HepG2 (cell line): Measurements from ENCODE around the gene IFT22. TPM values are rescaled to one million over a fixed set of nuclear protein-coding genes. Genes with fewer than 3 reads are reported as not detected.

Experiments
- ATAC-seq: fragments of 200-7000 bp; cut with Tn5 transposase; 3 replicates; pipeline ENCODE4 v1.9.1; 2020; ENCODE audit warnings: mild to moderate bottlenecking, moderate library complexity
- BruUV-seq: library from RNA; stranded (reverse); fragments of 400-500 nt; replicated peaks from 2 replicates; lab custom pipeline; 2021; lab: Mats Ljungman, UMichigan
- CTCF ChIA-PET: fragments of 300-600 bp; formaldehyde crosslinking; extraction: SDS; loops from one replicate; lab custom pipeline; 2021; ENCODE audit warnings: low total read pairs, inconsistent platforms, low intra/inter-chr PET ratio; lab: Yijun Ruan, JAX
- POLR2A ChIA-PET: fragments of 350-600 bp; sonication (Branson Sonifier 250); formaldehyde crosslinking; loops from one replicate; lab custom pipeline; 2020; ENCODE audit warnings: antibody characterized with exemption, inconsistent platforms; lab: Yijun Ruan, JAX
- DNase-seq: peaks from one replicate; pipeline ENCODE4 v3.0.0-alpha.2; 2015; ENCODE audit warnings: low spot score
- FAIRE-seq: peaks from 3 replicates; lab custom pipeline; 2011; peaks lifted over from hg19 to GRCh38; lab: Jason Lieb, UNC
- H2AFZ ChIP-seq: one replicate; pipeline ENCODE4 v1.6.1; 2011; ENCODE audit warnings: low read length, inconsistent platforms
- H3K27ac ChIP-seq: fragments of 300-600 bp; 3 replicates; pipeline ENCODE4 v1.8.0; 2011; ENCODE audit warnings: mixed run types, mild to moderate bottlenecking, mixed read lengths, low read length, inconsistent platforms; ENCODE audit not compliant: insufficient read depth; ENCODE audit errors: extremely low read length
- H3K27me3 ChIP-seq, 2 experiments: fragments of 200-600 bp in 1 of 2; 2 replicates in 1 of 2; 3 replicates in 1 of 2; pipeline versions ENCODE4 v1.6.0 to v1.8.0; 2011; ENCODE audit warnings: low read length in 2 of 2, mild to moderate bottlenecking in 2 of 2, moderate library complexity in 2 of 2, inconsistent platforms in 1 of 2; ENCODE audit not compliant: insufficient read depth in 2 of 2, control insufficient read depth in 1 of 2
- H3K36me3 ChIP-seq, 2 experiments: fragments of 200-600 bp in 1 of 2; replicated peaks in 1 of 2; 2 replicates in 1 of 2; 3 replicates in 1 of 2; pipeline versions ENCODE4 v1.5.1 to v1.8.0; 2011; ENCODE audit warnings: low read length in 2 of 2, inconsistent platforms in 1 of 2; ENCODE audit not compliant: insufficient read depth in 2 of 2, control insufficient read depth in 1 of 2
- H3K4me1 ChIP-seq: 2 replicates; pipeline ENCODE4 v1.5.1; 2012; ENCODE audit warnings: low read length, inconsistent platforms; ENCODE audit not compliant: insufficient read depth
- H3K4me2 ChIP-seq: 2 replicates; pipeline ENCODE4 v1.6.0; 2011; ENCODE audit warnings: low read depth, low read length, inconsistent platforms
- H3K4me3 ChIP-seq, 3 experiments: fragments of 200-600 bp in 1 of 3; sonication (generic), shearing (Covaris generic) in 1 of 3; replicated peaks in 1 of 3; 2 replicates each; pipeline ENCODE4 v1.5.1; 2011 to 2016; ENCODE audit warnings: low read length in 3 of 3, inconsistent platforms in 2 of 3, low read depth in 2 of 3, mild to moderate bottlenecking in 2 of 3, control low read depth in 1 of 3, mixed read lengths in 1 of 3; ENCODE audit not compliant: insufficient read depth in 1 of 3
- H3K79me2 ChIP-seq: one replicate; pipeline ENCODE4 v1.6.1; 2011; ENCODE audit warnings: low read length, inconsistent platforms; ENCODE audit not compliant: insufficient read depth
- H3K9ac ChIP-seq: 2 replicates; pipeline ENCODE4 v1.6.0; 2011; ENCODE audit warnings: mild to moderate bottlenecking, low read depth, low read length, inconsistent platforms; ENCODE audit not compliant: insufficient read depth
- H3K9me3 ChIP-seq: 2 replicates; pipeline ENCODE4 v1.5.1; 2012; ENCODE audit warnings: mild to moderate bottlenecking, low read length
- H4K20me1 ChIP-seq: 2 replicates; pipeline ENCODE4 v1.6.0; 2011; ENCODE audit warnings: inconsistent platforms, mild to moderate bottlenecking, low read length, moderate library complexity; ENCODE audit not compliant: insufficient read depth
- ATF7-NPFF ChIP-seq: sonication (generic); formaldehyde crosslinking; IDR thresholded peaks from 2 replicates; pipeline ENCODE4 v1.8.1; 2023; ENCODE audit warnings: mild to moderate bottlenecking, low read depth, missing genetic modification reagents, moderate library complexity
- CAMTA2 ChIP-seq: sonication (generic); formaldehyde crosslinking; IDR thresholded peaks from 2 replicates; pipeline ENCODE4 v1.4.0; 2020; ENCODE audit warnings: mild to moderate bottlenecking, missing genetic modification reagents, borderline replicate concordance
- CCDC6 ChIP-seq: sonication (generic); formaldehyde crosslinking; IDR thresholded peaks from 2 replicates; pipeline ENCODE4 v1.8.1; 2022; ENCODE audit warnings: mild to moderate bottlenecking, missing genetic modification reagents, moderate library complexity
- CHCHD3 ChIP-seq: sonication (generic); formaldehyde crosslinking; IDR thresholded peaks from 2 replicates; pipeline ENCODE4 v1.8.0; 2022; ENCODE audit warnings: mild to moderate bottlenecking, missing genetic modification reagents, moderate library complexity
- MATR3 ChIP-seq: sonication (generic); formaldehyde crosslinking; IDR thresholded peaks from 2 replicates; pipeline ENCODE4 v1.4.0; 2020; ENCODE audit warnings: missing genetic modification reagents
- PHB2 ChIP-seq: fragments of 450-650 bp; IDR thresholded peaks from 2 replicates; pipeline ENCODE4 v1.6.1; 2018; ENCODE audit not compliant: partially characterized antibody
- SOX13 ChIP-seq, 3 experiments: fragments of 450-650 bp in 1 of 3; sonication (generic) in 1 of 3; formaldehyde crosslinking in 1 of 3; IDR thresholded peaks in 2 of 3; conservative IDR thresholded peaks in 1 of 3; 2 replicates each; pipeline versions ENCODE4 v1.5.0 to v1.6.1; 2016 to 2020; ENCODE audit warnings: antibody characterized with exemption in 1 of 3, mild to moderate bottlenecking in 1 of 3, missing compliant biosample characterization in 1 of 3, missing genetic modification reagents in 1 of 3, moderate library complexity in 1 of 3
- SRSF4 ChIP-seq: fragments of 200-400 bp; formaldehyde crosslinking; IDR thresholded peaks from one replicate; pipeline ENCODE4 v1.6.1; 2018; ENCODE audit warnings: mild to moderate bottlenecking, low read depth, low read length, moderate library complexity; ENCODE audit not compliant: poor library complexity, severe bottlenecking
- STAT5B ChIP-seq: sonication (generic); formaldehyde crosslinking; IDR thresholded peaks from 2 replicates; pipeline ENCODE4 v1.4.0; 2020; ENCODE audit warnings: missing genetic modification reagents
- ZNF549 ChIP-seq: sonication (generic); formaldehyde crosslinking; IDR thresholded peaks from 2 replicates; pipeline ENCODE4 v1.5.0; 2020; ENCODE audit warnings: missing genetic modification reagents
- ZNF629 ChIP-seq: sonication (generic); formaldehyde crosslinking; conservative IDR thresholded peaks from 2 replicates; pipeline ENCODE4 v1.5.0; 2020; ENCODE audit warnings: missing genetic modification reagents
- WGBS: methylation state at CpG from one replicate; pipeline ENCODE4 v1.1.6; 2017; ENCODE audit warnings: low lambda C conversion rate; 5-methylcytosine and 5-hydroxymethylcytosine counted together
- in situ Hi-C: cut with HindIII; loops from 2 replicates; pipeline ENCODE4 v1.10.0; 2017; ENCODE audit warnings: low pct_unique_long_range_greater_than_20kb; ENCODE audit not compliant: extremely low pct_ligation_motif_present
- intact Hi-C: fragments of 100-400 bp; cut with micrococcal nuclease; formaldehyde crosslinking; loops from one replicate; pipeline ENCODE4 v1.10.0; 2022; ENCODE audit not compliant: unreplicated experiment
- polyA plus RNA-seq, 8 experiments: library from polyadenylated mRNA; depleted of rRNA in 3 of 8; stranded (reverse) in 7 of 8; unstranded in 1 of 8; fragments of >200 nt; fragmentation: Illumina TruSeq in 4 of 8; extraction: Trizol in 4 of 8; gene quantifications; 2 replicates each; pipeline versions ENCODE4 v1.2.1 to v1.2.3, GENCODE V29; 2011 to 2016; ENCODE audit warnings: low read depth in 4 of 8, missing spikeins in 1 of 8, mixed read lengths in 1 of 8; ENCODE audit not compliant: insufficient read depth in 1 of 8
- total RNA-seq, 5 experiments: library from RNA; depleted of rRNA; stranded (reverse); fragments of >200 nt; fragmentation: Illumina TruSeq; extraction: Trizol; gene quantifications; 2 replicates each; pipeline ENCODE4 v1.2.3, GENCODE V29; 2016; ENCODE audit warnings: low read depth in 1 of 5
- TF ChIP-seq, protein P1 (sequence below): sonication (generic); formaldehyde crosslinking; IDR thresholded peaks from 2 replicates; pipeline ENCODE4 v1.4.0; 2020; ENCODE audit warnings: missing genetic modification reagents
- TF ChIP-seq, protein P2 (sequence below): sonication (generic); formaldehyde crosslinking; IDR thresholded peaks from 2 replicates; pipeline ENCODE4 v1.8.0; 2022; ENCODE audit warnings: missing genetic modification reagents, mild to moderate bottlenecking, moderate library complexity, borderline replicate concordance
- TF ChIP-seq, protein P3 (sequence below): sonication (generic); formaldehyde crosslinking; IDR thresholded peaks from 2 replicates; pipeline ENCODE4 v1.5.0; 2020; ENCODE audit warnings: missing genetic modification reagents, mild to moderate bottlenecking, borderline replicate concordance

IFT22 gene
- total and polyA plus RNA-seq, 2 of the 13 experiments (the other 11 are each of a cell fraction or from before 2014, with no cell fraction given) = 8.9 to 14.5 TPM

- no peak overlapping the region for H3K4me3 ChIP-seq
- H3K27ac ChIP-seq = no peak overlapping the region
- H3K4me2 ChIP-seq = no peak overlapping the region
- no peak for ATAC-seq
- no peaks in the 10 kb centered on the region for H3K36me3 ChIP-seq
- DNase-seq = no peak
- no peaks in the 10 kb centered on the region for H3K9me3 ChIP-seq
- no peak overlapping the region for H2AFZ ChIP-seq
- CTCF ChIA-PET = no interaction called here
- BruUV-seq = no TSS peak
- no peaks in the 10 kb centered on the region; the same call in 1 of the 2 replicates for H3K4me1 ChIP-seq
- H4K20me1 ChIP-seq = no peaks in the 10 kb centered on the region
- H3K9ac ChIP-seq = no peak overlapping the region
- intact Hi-C loops = loop anchor here (1.0 kb wide), 1 partner anchor 9 kb away; no protein-coding TSS in a partner anchor
- in situ Hi-C loops = no loop called here
- TF ChIP-seq SRSF4 (no peak), ZNF629 (CRISPR knock-in tag) (peak; percentile 63)
- TF ChIP-seq, all 625 proteins: peak for 1
- no peak for FAIRE-seq
- 81% methylated on average over 7 of the region's 8 CpGs for WGBS
- POLR2A ChIA-PET = interaction anchor here (0.9 kb wide), 1 partner anchor 10 kb away, joined by 3 read pairs; the partner anchor contains the start of gene IFT22
- Histone ChIP-seq H3K27me3 (no peaks in the 10 kb centered on the region; a peak in 1 of 5 replicates), H3K79me2 (no peaks in the 10 kb centered on the region)
Measured at GRCh38 chr7:101332026-101332425, 10.4 kb upstream of the IFT22 start.

DNA sequence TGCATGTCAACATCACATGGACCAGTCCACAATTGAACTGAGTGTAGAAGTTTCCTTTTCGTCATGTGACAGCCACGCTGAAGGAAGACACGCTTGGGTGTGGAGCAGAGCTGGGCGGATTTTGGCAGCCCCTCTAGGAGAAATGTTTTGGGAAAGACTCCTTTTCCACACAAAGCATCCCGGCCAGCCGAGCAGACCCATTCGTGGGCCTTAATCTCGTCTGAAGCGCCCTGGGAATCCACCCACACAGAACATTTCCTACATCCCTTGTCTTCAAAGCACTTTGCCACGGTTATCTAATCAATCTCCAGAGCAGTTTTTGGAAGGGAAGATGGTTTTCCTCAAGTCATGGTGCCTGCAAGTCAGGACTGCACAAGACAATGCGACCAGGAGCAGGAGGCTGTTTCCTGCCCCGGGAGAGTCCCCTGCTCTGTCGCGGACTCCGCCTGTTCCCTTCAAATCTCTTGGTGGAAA lies 8.4 kb upstream of the IFT22 start:
- H3K4me3 ChIP-seq = no peak overlapping the region
- in situ Hi-C loops (no loop called here), intact Hi-C loops (no loop called here)
- no peaks in the 10 kb centered on the region for H3K9me3 ChIP-seq
- WGBS = 47% methylated on average over 14 of the region's 15 CpGs
- BruUV-seq = no TSS peak
- H3K36me3 ChIP-seq = no peaks in the 10 kb centered on the region
- no peaks in the 10 kb centered on the region; the same call in 1 of the 2 replicates for H3K4me1 ChIP-seq
- H3K27me3 ChIP-seq = no peaks in the 10 kb centered on the region; a peak in 1 of 5 replicates
- DNase-seq = no peak
- no peak overlapping the region for H3K27ac ChIP-seq
- no peak for FAIRE-seq
- no peak overlapping the region for H3K9ac ChIP-seq
- no peaks in the 10 kb centered on the region for H3K79me2 ChIP-seq
- CTCF ChIA-PET = no interaction called here
- POLR2A ChIA-PET = no interaction called here
- no peak for ATAC-seq
- H3K4me2 ChIP-seq = no peak overlapping the region
- no peak overlapping the region for H2AFZ ChIP-seq
- H4K20me1 ChIP-seq = no peaks in the 10 kb centered on the region
- TF ChIP-seq, protein P1, sequence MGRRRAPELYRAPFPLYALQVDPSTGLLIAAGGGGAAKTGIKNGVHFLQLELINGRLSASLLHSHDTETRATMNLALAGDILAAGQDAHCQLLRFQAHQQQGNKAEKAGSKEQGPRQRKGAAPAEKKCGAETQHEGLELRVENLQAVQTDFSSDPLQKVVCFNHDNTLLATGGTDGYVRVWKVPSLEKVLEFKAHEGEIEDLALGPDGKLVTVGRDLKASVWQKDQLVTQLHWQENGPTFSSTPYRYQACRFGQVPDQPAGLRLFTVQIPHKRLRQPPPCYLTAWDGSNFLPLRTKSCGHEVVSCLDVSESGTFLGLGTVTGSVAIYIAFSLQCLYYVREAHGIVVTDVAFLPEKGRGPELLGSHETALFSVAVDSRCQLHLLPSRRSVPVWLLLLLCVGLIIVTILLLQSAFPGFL (CRISPR knock-in tag) = no peak
- TF ChIP-seq STAT5B (CRISPR knock-in tag) = no peak
- no peak for TF ChIP-seq ZNF549
- TF ChIP-seq, protein P2, sequence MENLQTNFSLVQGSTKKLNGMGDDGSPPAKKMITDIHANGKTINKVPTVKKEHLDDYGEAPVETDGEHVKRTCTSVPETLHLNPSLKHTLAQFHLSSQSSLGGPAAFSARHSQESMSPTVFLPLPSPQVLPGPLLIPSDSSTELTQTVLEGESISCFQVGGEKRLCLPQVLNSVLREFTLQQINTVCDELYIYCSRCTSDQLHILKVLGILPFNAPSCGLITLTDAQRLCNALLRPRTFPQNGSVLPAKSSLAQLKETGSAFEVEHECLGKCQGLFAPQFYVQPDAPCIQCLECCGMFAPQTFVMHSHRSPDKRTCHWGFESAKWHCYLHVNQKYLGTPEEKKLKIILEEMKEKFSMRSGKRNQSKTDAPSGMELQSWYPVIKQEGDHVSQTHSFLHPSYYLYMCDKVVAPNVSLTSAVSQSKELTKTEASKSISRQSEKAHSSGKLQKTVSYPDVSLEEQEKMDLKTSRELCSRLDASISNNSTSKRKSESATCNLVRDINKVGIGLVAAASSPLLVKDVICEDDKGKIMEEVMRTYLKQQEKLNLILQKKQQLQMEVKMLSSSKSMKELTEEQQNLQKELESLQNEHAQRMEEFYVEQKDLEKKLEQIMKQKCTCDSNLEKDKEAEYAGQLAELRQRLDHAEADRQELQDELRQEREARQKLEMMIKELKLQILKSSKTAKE (CRISPR knock-in tag) = no peak
- TF ChIP-seq CAMTA2 (CRISPR knock-in tag) = no peak
- no peak for TF ChIP-seq CHCHD3 (CRISPR knock-in tag)
- TF ChIP-seq, protein P3, sequence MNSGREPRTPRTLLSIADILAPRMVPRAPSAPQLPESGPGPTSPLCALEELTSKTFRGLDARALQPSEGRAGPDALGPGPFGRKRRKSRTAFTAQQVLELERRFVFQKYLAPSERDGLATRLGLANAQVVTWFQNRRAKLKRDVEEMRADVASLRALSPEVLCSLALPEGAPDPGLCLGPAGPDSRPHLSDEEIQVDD (CRISPR knock-in tag) = no peak
- no peak for TF ChIP-seq SOX13 (IDR thresholded peaks at IDR 0.05)
- TF ChIP-seq SOX13 (CRISPR knock-in tag; conservative IDR thresholded peaks at IDR 0.05 in 1 of 2, IDR thresholded peaks at IDR 0.05 in 1 of 2) = no peak
- TF ChIP-seq PHB2 = no peak
- no peak for TF ChIP-seq ATF7-NPFF
- TF ChIP-seq MATR3 (CRISPR knock-in tag) = no peak
- no peak for TF ChIP-seq CCDC6 (CRISPR knock-in tag)
